Skin epidermis (tissue), 12 donors: ENCODE measurements around the gene TINAGL1.

Experiments used
- H3K27ac ChIP-seq, 21 experiments: fragments of 200-600 bp; sonication (generic) in 11 of 21; one replicate each; pipeline ENCODE4 v1.5.0; 2020; ENCODE audit warnings: mild to moderate bottlenecking in 3 of 21, inconsistent platforms in 2 of 21, moderate library complexity in 2 of 21
- H3K4me3 ChIP-seq, 7 experiments: fragments of 200-600 bp; sonication (generic) in 2 of 7; one replicate each; pipeline ENCODE4 v1.5.0; 2020; ENCODE audit warnings: inconsistent platforms in 2 of 7, mild to moderate bottlenecking in 2 of 7, moderate library complexity in 1 of 7

The TINAGL1 gene

GRCh38 chr1:31595836-31596736 lies 19.8 kb downstream of the TINAGL1 start:
- Histone ChIP-seq H3K4me3 (no peak overlapping the region), H3K27ac (no peak overlapping the region)

GRCh38 chr1:31596737-31597097 lies 20.4 kb downstream of the TINAGL1 start:
- Histone ChIP-seq H3K27ac (no peak overlapping the region), H3K4me3 (no peak overlapping the region)

GRCh38 chr1:31598980-31599379 lies 22.7 kb downstream of the TINAGL1 start:
- Histone ChIP-seq H3K4me3 (no peak overlapping the region), H3K27ac (no peak overlapping the region)

DNA sequence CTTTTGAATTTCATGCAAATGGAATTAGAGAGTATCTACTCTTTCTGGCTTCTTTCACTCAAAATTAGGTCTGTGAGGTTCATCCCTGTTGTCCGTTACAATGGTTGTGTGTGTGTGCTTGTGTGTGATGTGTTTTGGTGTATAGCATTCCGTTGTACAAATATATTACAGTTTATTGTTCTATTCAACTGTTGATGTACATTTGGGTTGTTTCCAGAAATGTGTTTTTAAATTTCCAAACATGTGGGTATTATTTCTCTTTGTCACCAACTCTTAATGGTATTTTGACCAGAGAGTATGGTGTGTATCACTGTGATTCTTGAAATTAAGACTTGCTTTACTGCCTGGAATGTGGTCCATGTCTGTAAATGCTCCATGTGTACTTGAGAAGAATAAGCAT lies 24.3 kb downstream of the TINAGL1 start:
- H3K27ac ChIP-seq: no peak overlapping the region
- no peak overlapping the region for H3K4me3 ChIP-seq

DNA sequence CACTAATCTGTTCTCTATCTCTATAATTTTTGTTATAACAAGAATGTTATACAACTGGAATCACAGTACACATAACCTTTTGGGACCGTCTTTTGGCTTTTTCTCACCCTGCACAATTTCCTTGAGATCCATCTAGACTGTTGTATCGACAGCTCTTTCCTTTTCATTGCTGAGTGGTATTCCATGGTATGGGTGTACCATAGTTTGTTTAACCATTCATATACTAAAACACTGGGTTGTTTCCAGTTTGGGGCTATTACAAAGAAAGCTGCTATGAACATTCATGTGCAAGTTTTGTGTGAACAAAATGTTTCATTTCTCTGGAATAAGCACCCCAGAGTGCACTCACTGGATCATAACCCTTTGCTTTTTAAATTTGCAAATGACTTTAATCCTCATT lies 25.8 kb downstream of the TINAGL1 start:
- no peak overlapping the region for H3K4me3 ChIP-seq
- no peak overlapping the region for H3K27ac ChIP-seq

- Histone ChIP-seq H3K4me3 (no peak overlapping the region), H3K27ac (no peak overlapping the region)
Observed at GRCh38 chr1:31605908-31606427, 29.7 kb downstream of the TINAGL1 start.

DNA sequence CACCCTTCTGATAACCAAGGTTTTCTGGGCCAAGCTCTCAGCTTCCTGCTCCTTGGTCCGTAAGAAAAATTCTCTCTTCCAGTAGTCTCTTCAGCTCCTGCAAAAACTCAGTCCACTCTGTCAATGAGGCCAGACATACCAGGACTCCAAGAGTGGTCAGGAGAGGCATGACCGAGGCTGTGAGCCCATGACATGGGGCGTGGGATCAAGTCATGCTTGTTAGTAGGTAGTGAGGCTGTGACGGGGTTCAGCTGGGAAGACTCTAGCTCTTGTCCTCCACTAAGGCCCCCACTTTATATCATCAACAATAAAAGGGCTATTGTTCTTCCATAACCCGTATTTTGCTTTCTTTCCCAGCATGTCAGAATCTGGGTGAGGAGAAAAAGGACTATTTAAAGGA lies 31.0 kb downstream of the TINAGL1 start:
- Histone ChIP-seq H3K27ac (no peak overlapping the region), H3K4me3 (no peak overlapping the region)

GRCh38 chr1:31609514-31610118 lies 33.3 kb downstream of the TINAGL1 start:
- H3K27ac ChIP-seq: no peak overlapping the region

DNA sequence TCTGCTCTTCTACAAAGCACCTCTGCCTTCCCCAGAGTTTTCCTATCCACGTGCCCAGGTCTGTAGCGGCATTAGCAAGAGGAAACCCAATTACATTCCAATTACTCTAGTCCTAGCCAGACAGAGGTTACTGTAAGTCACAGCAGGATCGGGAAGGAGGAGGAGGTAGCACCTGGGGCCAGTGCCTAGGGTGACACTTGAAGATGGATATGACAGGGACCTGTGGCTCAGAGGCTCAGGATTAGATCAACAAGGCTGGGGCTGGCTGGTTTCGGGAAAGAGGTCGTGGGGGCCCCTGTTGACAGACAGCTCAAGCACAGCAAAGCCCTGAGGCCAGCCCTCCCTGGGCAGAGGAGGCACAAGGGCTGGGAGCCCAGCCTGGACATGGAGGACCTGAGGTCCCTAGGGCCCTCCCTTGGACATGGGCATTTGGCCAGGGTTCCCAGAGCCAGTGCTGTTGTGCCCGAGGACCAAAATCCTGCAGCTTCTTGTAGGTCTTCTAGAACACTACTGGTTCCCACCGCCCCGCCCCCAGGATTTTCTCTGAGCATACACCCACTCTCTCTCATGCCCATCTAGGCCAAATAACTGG lies 38.2 kb downstream of the TINAGL1 start:
- H3K4me3 ChIP-seq: no peak overlapping the region
- no peak overlapping the region for H3K27ac ChIP-seq

More at GRCh38 chr1:31609514-31610118, 33.3 kb downstream of the TINAGL1 start:
- H3K4me3 ChIP-seq: no peak overlapping the region

GRCh38 chr1:31615414-31615813 lies 39.1 kb downstream of the TINAGL1 start:
- H3K27ac ChIP-seq: no peak overlapping the region
- H3K4me3 ChIP-seq: no peak overlapping the region

DNA sequence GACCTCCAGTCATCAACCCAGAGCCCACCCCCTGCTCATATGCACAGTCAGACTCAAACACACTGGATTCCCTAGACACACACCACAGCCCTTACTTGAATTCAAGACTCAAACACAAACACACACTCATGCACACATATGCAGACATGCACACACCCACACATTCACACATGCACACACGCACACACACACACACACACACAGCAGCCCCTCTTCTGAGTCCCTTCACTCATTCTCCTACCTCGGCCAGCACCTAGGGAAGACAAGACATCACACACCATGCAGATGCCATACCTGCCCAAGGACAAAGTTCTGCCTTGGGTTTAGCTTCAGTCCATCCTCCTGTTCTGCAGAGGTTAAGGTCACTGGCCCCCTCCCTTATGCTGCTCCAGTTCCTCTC lies 39.6 kb downstream of the TINAGL1 start:
- Histone ChIP-seq H3K4me3 (no peak overlapping the region), H3K27ac (no peak overlapping the region)

- H3K27ac ChIP-seq: no peak within 1 kb of the TSS
Observed at GRCh38 chr1:31617218-31617915, 41.1 kb downstream of the TINAGL1 start, which contains the start of gene HCRTR1. TSS of gene HCRTR1 (plus strand) at chr1:31617689. CDS start at chr1:31619193, 1,504 bp downstream.

GRCh38 chr1:31617916-31618746 lies 41.8 kb downstream of the TINAGL1 start:
- Histone ChIP-seq H3K4me3 (peak overlapping the region; percentile 2 to 44 (median 26)), H3K27ac (no peak overlapping the region)

More at GRCh38 chr1:31617218-31617915, 41.1 kb downstream of the TINAGL1 start, which contains the start of gene HCRTR1:
- peak within 1 kb of the TSS; percentile 2 to 44 (median 26) for H3K4me3 ChIP-seq

- Histone ChIP-seq H3K27ac (no peak overlapping the region), H3K4me3 (no peak overlapping the region)
Observed at GRCh38 chr1:31618916-31619846, 42.9 kb downstream of the TINAGL1 start.

DNA sequence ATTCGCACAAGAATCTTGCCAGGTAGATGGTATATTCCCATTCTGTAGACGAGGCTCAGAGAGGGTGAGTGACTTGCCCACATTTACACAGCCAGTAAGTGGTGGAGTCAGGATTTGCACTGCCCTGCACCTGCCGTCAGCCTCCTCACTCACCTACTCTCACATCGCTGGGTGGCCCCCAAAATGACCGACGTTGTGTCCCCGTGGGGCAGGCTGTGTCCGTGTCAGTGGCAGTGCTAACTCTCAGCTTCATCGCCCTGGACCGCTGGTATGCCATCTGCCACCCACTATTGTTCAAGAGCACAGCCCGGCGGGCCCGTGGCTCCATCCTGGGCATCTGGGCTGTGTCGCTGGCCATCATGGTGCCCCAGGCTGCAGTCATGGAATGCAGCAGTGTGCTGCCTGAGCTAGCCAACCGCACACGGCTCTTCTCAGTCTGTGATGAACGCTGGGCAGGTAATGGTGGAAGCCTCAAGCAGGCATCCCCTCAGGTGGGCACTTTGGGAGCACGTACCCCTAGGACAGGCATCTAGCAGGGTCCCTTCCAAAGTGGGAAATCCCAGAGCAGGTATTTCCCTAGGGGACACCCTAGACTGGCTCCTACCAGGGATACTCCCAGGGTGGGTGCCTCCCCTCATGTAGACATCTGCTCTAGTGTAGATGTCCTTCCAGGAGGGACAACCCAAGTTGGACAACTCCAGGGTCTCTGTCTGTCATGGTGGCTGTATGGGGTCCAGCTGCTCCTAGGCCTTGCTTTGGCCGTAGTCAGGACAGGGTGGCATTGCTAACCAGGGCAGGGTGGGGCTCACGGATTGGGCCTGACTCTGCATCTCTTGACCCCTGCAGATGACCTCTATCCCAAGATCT lies 44.5 kb downstream of the TINAGL1 start:
- H3K27ac ChIP-seq: no peak overlapping the region
- no peak overlapping the region for H3K4me3 ChIP-seq

DNA sequence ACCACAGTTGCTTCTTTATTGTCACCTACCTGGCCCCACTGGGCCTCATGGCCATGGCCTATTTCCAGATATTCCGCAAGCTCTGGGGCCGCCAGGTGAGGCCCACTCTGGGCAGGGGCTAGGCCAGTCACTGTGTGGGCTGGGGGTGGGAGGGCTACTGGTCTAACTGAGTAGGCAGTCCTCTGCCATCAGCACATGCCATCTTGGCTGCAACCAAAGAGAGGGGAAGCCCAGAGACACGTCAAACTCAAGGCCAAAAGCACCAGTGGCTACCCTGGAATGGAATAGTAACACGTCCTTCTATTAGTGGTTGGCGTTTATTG lies 45.1 kb downstream of the TINAGL1 start:
- Histone ChIP-seq H3K4me3 (no peak overlapping the region), H3K27ac (no peak overlapping the region)
